ENCODE data around the gene RPS6KC1.
"Not testable (repeated sequence)": the region's sequence is repeated elsewhere in the genome, so short reads cannot be mapped to it uniquely, and the experiment has no call there.

The RPS6KC1 gene

DNA sequence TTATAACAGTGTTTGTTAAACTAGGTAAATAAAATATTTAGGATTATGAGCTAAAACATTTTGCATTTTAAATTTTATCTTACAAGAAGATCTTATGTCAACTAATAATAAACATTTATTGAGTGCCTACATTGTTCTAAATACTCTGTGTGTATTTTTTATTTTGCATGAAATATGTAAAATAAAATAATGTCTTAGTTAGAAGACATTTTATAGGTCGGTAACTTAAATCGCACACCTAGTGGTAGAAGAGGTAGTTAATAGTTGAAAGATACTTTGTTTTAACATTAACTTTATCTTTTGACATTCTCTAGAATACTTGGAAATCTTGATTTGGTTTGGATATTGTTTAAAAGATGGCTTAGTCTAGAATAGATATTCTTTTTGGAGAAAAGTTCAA, 60.5 kb downstream of the RPS6KC1 start:
- no peak for DNase-seq

DNA sequence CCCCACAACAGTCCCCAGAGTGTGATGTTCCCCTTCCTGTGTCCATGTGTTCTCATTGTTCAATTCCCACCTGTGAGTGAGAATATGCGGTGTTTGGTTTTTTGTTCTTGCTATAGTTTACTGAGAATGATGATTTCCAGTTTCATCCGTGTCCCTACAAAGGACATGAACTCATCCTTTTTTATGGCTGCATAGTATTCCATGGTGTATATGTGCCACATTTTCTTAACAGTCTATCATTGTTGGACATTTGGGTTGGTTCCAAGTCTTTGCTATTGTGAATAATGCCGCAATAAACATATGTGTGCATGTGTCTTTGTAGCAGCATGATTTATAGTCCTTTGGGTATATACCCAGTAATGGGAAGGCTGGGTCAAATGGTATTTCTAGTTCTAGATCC, 61.7 kb downstream of the RPS6KC1 start:
- DNase-seq, result not testable (repeated sequence)

DNA sequence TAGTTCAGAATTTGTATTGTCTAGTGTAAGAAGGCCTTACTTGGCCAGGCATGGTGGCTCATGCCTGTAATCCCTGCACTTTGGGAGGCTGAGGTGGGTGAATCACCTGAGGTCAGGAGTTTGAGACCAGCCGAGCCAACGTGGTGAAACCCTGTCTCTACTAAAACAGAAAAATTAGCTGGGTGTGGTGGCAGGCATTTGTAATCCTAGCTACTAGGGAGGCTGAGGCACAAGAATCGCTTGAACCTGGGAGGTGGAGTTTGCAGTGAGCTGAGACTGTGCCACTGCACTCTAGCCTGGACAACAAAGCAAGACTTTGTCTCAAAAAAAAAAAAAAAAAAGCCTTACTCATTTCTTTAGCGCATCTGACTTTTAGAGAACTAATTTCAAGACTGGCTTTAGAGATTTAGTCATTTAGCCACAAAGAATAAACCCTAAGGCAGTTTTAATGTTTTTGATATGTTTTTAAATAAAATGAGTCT, 66.7 kb downstream of the RPS6KC1 start:
- DNase-seq, result not testable (repeated sequence)

DNA sequence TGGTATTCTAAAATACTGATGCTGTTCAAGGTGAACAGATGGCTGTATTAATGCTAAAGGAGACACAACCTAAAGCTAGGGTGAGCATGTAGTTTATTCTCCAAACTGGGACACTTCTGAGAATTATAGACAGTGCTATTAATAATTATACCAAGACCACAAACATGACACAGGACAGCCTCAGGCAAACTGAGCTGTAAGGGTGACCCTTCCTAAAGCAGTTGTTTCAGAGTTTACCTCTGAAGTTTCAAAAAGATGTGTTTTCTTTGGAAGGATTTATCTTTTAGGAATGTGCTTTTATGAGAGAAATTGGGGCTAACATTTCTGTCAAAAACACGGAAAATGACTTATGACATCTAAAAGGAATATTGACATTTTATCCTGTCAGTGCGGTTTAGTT, 68.8 kb downstream of the RPS6KC1 start:
- DNase-seq, result no peak

DNA sequence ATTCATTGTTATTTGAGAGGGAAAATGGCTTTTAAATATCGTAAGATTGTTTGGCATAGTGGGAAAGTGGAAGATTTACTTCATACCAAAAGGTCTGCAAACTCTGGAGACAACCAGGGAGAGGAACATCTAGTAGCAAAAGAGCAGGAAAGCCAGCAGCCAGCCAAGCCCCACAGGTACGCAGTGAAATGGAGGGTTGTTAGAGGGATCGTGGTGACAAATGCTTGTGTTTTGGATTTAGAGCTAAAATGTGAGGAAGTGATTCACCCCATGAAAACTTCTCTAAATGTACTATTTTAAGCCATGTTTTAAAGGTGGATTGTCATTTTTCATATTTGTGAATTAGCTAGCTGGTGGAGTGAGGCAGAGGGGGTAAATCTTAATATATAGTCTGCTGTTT, 69.3 kb downstream of the RPS6KC1 start:
- no peak for DNase-seq

DNA sequence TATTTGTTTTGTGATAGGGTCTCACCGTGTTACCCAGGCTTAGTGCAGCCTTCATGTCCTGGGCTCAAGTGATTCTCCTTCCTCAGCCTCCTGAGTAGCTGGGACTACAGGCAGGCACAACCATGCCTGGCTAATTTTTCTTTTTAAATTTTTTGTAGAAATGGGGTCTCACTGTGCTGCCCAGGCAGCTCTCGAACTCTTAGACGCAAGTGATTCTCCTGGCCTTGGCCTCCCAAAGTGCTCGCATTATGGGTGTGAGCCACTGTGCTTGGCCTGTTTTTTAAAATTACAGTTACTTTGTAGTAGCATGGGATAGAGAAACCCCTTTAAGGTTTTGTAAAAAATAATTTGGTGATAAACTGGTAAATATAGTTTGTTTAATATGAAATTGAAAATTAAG, 69.9 kb downstream of the RPS6KC1 start:
- no peak for DNase-seq

DNA sequence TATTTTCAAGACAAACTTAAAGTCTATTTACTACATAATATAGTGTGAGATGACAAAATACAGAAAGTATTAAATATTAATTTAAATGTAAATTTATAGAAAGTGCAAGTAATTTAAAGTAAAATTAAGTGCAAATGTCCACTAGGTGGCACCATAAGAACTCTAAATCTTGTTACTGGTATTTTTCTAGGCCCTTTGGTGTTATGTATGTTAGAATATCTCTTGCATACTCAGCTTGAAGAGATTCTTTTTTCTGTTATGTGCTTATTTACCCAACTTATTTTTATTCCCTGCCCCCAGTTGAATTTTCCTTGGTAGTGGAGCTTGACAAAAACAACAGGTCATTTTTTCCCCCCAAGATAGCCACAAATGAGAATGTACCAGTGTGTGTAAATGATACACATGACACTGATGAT, 71.5 kb downstream of the RPS6KC1 start:
- peak in 1 of 2 donors; percentile 72 for DNase-seq

DNA sequence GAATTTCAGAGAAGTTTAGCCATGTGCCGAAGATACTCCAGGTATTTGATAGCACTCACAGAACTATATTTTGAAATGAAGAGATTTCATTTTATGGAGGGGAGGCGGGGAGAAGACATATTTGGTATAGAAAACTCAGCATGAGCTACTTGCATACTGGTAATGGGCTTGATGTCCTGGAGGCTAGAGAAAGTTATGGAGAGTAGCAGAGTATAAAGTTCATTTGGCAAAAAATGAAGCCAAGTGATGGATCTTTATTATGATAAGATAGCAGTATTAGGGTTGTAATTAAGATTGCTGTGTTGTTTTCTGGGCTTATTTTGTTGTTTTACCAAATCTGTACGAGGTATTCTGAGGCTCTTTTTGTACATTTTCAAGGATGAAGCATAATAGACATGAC, 72.0 kb downstream of the RPS6KC1 start:
- DNase-seq, result no peak

DNA sequence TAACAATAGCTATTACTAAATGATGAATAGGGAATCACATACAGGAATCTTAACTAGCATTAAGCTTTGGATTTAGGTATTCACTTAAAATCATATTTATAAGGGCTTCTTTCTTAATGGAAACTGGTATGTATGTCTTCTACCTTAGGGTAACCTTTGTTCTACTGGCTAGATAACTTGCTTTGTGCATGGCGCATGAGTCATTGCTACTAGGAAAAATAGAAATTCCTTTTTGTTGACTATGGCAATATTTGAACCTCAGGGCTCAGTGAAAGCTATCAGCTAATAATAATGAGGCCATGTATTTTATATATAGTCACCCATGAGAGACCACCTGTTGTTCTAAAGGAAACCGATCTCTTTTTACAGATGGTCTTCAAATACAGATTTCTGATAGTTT, 72.5 kb downstream of the RPS6KC1 start:
- no peak for DNase-seq

DNA sequence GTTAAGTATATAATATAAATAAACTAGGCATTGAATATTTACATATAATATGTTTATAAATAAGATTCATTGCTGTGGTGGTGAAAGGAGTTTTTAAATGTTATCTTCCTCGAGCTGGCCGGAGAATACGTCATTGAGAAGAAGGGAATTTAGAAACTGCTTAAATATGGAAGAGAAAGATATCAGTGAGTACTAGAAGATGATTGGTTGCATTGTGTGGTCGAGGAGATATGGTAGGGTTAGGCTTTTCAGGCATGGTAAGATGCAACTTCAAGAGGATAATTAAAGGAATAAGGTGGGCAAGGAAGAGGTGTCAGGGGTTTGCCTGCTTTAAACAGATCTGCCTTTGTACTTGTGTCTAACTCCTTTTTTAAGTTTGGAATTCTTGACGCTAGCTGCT, 73.5 kb downstream of the RPS6KC1 start:
- no peak for DNase-seq

DNA sequence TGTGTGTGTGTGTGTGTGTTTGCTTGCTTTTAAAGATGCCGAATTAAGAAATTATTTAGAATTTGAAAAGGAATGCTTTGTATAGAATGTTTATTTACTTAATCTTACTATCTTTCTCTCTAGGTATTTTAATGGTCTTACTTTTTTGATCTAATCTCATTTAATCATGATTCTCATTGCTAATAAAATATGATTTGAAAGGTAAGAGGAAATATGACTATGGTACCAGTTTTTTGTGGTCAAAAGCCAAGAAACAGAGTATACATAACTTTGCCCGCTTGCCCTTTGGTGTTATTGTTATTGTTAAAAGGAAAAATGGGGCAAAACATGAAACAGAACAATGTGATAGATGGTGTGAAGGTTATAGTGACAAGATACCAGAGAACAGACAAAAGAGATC, 74.6 kb downstream of the RPS6KC1 start:
- no peak for DNase-seq

DNA sequence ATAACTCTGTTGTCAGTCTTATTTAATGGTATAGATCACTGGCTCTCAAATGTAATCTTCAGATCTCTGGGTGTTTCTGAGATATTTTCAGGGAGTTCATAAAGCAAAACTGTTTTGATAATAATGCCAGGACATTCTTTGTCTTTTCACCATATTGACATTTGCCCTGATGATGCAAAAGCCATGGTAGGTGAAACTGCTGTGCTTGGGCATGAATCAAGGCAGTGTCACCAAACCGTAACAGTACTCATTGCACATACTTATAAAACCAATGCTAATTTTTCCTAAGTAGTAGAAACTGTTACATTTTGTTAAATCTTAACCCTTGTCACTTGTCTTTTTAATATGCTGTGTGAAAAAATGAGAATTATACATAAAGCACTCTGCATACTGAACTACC, 76.0 kb downstream of the RPS6KC1 start:
- no peak for DNase-seq

DNA sequence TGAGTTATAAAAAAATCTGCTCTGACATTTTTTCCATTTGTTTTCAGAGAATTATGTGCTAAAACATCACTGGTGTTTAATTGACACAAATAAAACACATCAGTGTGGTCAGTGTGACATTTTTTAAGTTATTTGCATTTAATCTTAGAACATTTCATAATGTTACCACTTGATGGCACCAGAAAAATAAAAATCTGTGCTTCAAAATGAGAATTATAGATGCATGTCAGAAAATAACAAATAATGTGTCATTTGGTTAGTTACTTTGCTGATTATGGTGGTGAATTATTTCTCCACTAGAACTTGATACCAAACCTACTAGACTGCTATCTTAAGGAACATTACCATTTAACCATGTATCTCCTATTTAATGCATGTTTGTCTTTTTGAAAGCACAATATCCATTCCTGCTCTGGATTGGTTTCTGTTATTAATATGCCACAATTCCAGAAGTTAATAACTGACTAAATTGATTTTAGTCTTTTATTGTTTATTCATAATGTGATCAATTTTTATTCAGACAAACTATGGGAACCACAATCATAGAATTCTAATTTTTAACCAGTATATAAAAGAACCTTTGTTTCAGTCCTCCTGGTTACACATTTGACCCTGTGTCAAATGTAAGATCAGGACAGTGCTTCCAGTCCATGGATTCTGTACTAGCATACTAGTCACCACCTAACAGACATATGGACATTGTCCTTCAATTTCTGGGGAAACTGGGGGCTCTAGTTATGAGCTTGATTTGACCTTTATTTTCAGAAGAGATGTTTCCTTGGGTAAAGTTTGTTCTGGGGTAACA, 81.0 kb downstream of the RPS6KC1 start:
- DNase-seq, result peak in 1 of 2 donors; percentile 16

DNA sequence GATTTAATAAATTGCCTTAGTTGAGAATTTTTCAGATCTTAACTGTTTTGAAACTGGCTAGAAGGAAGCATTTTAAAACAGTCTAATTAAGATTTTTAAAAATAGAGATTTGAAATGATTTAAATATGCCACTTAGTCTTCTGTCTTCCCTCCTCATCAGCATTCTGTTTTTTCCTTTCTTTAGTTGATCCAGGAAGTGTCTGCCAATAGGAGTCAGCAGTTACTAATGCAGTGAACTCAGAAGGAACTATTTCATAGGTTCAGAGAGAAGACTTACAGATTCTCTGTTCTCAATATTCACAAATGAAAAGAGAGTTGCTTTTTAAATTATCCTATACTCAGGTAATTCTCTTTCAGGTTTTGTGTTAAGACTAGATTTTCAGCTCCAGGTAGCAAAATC, 84.5 kb downstream of the RPS6KC1 start:
- peak in 1 of 2 donors; percentile 20 for DNase-seq

DNA sequence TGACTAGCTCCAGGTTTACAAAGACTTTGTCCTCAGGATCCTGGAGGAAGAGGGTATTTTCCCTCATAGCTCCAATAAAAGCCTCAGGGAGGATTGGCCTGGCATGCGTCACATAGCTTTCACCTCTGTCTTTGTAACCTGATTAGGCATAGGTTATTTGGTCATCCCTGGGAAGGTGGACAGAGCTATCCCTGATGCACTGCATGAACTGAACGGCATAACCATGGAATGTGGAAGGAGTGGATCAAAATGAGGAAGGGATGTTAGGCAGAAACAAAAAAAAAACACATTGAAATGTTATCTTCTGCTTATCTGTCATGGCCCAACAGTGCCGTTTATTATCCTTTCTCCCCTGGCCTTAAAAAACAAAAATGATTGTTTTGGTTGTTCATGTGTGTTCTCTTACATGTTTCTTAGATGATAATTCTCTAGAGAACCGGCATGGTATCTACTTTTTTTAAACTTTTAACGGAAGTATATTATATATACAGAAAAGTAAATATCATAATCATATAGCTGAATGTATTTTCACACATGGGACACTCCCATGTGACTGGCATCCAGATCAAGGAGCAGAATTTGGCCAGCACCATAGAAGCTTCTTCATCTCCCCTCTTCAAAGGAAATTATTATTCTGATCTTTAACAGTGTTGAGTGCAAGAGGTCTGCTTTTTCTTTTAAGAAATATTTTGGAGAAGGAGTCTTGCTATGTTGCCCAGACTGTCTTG, 85.3 kb downstream of the RPS6KC1 start:
- no peak for DNase-seq

DNA sequence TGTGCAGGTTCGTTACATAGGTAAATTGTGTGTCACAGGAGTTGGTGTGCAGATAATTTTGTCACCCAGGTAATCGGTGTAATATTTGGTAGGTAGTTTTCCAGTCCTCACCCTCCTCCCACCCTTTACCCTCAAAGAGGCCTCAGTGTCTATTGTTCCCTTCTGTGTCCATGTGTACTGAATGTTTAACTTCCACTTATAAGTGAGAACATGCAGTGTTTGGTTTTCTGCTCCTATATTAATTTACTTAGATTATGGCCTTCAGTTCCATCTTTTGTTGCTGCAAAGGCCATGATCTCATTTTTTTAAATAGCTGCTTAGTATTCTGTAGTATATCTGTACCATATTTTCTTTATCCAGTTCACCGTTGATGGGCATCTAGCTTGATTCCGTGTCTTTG, 87.3 kb downstream of the RPS6KC1 start:
- no peak for DNase-seq

DNA sequence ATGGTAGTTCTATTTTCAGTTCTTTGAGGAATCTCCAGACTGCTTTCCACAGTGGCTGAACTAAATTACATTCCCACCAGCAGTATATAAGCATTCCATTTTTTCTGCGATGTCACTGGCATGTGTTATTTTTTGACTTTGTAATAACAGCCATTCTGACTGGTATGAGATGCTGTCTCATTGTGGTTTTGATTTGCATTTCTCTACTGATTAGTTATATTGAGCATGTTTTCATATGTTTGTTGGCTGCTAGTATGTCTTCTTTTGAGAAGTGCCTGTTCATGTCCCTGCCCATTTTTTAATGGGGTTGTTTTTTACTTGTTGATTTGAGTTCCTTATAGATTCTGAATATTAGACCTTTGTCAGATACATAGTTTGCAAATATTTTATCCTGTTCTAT, 87.9 kb downstream of the RPS6KC1 start:
- DNase-seq, result no peak

DNA sequence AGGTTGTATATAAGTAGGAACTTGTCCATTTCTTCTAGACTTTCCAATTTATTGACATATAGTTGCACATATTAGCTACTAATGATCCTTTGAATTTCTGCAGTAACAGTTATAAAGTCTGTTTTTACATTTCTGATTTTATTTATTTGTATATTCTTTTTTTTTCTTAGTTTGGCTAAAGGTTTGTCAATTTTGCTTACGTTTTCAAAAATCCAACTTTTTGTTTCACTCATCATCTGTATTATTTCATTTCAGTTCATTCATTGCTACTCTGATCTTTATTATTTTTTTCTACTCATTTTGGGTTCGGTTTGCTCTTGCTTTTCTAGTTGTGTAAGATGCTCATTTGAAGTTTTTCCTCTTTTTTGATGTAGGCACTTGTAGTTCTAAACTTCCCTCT, 97.9 kb downstream of the RPS6KC1 start:
- DNase-seq, result no peak

DNA sequence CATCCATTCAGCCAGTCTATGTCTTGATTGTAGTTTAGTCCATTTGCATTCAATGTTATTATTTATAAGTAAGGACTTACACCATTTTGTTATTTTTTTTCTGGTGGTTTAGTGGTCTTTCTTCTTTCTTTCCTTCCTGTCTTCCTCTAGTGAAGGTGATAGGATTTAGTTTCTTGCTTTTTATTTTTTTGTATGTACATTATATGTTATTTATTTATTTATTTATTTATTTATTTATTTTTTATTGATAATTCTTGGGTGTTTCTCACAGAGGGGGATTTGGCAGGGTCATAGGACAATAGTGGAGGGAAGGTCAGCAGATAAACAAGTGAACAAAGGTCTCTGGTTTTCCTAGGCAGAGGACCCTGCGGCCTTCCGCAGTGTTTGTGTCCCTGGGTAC, 99.0 kb downstream of the RPS6KC1 start:
- not testable (repeated sequence) for DNase-seq

DNA sequence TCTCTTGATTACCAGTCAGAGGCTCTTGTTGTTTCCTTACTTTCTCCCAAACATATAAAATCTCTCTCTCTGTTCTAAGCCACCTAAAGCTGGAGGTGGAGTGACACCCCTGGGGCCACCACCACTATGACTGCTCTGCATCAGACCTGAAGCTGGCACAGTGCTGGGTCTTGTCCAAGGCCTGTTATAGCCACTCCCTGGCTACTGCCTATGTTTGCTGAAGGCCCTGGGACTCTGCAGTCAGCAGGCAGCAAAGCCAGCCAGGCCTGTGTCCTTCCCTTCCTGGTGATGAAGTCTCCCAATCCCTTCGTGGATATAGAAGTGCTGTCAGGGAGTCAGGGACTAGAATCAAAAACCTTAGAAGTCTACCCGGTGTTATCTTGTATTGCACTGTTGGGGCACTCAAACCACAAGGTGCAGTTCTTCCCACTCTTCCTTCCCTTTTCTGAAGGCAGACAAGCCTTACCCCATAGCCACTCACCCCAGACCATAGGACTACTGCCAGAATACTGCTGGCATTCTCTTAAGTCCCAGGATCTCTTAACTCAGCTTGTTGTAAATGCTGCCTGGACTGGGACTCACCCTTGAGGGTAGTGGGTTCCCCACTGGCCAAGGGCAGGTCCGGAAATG, 103.1 kb downstream of the RPS6KC1 start:
- DNase-seq, result no peak

DNA sequence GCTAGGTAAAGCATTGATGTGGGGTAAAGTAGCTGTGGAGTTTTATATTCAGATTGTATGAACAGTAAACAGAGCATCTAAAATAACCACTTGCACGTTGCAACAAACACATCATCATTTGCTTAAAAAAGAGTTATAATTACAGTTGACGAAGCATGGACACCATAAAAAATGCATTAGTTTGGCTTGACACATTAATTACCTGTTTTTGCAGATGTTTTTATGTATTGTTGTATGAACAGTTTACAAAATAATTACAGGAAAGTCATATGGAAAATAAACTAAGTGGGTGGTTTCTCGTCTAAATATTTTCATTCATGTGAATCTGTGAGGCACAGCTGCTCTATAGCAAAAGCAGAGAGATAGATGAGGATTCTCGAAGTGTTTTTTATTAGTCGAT, 108.3 kb downstream of the RPS6KC1 start:
- no peak for DNase-seq

DNA sequence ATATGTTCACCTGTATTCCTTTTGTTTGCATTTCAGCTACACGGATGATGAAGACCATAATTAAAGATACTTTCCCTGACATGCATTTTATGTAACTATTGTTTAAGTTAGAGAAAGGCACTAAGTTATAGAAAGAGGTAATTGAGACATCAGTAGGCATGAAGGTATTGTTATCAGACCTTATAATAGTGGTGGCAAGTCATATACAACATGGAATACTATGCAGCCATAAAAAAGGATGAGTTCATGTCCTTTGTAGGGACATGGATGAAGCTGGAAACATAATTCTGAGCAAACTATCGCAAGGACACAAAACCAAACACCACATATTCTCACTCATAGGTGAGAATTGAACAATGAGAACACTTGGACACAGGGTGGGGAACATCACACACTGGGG, 109.4 kb downstream of the RPS6KC1 start:
- DNase-seq, result not testable (repeated sequence)

DNA sequence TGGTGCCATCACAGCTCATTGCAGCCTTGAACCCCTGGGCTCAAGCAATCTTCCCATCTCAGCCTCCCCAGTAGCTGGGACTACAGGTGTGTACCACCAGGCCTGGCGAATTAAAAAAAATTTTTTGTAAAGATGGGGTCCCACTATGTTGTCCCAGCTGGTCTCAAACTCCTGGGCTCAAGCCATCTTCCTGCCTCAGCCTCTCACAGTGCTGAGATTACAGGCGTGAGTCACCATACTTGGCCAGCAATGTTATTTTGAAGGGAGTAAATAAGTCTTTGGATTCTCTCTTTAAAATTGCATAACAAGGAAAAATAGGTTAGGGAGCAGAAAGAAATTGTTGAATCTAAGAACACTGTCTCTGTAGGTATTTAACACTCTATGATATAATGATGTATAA, 111.3 kb downstream of the RPS6KC1 start:
- no peak for DNase-seq

DNA sequence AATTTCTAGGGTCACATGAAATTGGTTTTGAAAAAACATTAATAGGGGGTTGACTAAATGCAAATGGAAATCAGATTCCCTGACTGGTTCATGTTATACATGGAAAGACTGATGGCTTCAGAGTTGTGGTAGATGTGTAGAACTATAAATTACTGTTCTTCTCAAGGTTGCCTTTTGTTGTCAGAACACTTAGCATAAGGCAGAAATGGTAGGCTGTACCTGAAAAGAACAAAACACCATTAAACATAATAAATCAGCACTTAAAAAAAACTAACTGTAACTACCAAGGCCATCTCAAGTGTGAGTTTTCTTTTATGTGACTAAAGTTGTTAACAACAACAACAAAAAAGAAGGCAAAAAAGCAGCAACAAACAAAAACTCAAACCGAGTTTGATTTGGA, 111.8 kb downstream of the RPS6KC1 start:
- no peak for DNase-seq

All from hippocampal formation (tissue), 2 donors.